Neural progenitor cell (in vitro differentiated cells): ENCODE measurements around the gene KRT26. TPM values are rescaled to one million over a fixed set of nuclear protein-coding genes. Genes with fewer than 3 reads are reported as not detected.
"Not testable (repeated sequence)": the region's sequence is repeated elsewhere in the genome, so short reads cannot be mapped to it uniquely, and the experiment has no call there.

ENCODE experiments used
- DNase-seq: peaks from one replicate; pipeline ENCODE4 v3.0.0-alpha.2; 2016; ENCODE audit warnings: low spot score
- H2AFZ ChIP-seq: fragments of 200-600 bp; sonication (generic); replicated peaks from 2 replicates; pipeline ENCODE4 v1.6.1; 2016; ENCODE audit warnings: antibody characterized with exemption
- H3F3A ChIP-seq: fragments of 200-600 bp; sonication (generic); 2 replicates; pipeline ENCODE4 v1.6.1; 2016; ENCODE audit warnings: antibody characterized with exemption, low read depth
- H3K27ac ChIP-seq: fragments of 200-600 bp; sonication (generic); 2 replicates; pipeline ENCODE4 v1.5.1; 2016; ENCODE audit warnings: mild to moderate bottlenecking
- H3K27me3 ChIP-seq: fragments of 200-600 bp; sonication (generic); 2 replicates; pipeline ENCODE4 v1.6.1; 2016; ENCODE audit warnings: mild to moderate bottlenecking, moderate library complexity
- H3K36me3 ChIP-seq: fragments of 200-600 bp; sonication (generic); 2 replicates; pipeline ENCODE4 v1.5.1; 2016
- H3K4me1 ChIP-seq: fragments of 200-600 bp; sonication (generic); 2 replicates; pipeline ENCODE4 v1.6.1; 2016; ENCODE audit warnings: mixed run types
- H3K4me2 ChIP-seq: fragments of 200-600 bp; sonication (generic); 2 replicates; pipeline ENCODE4 v1.6.1; 2016
- H3K4me3 ChIP-seq: fragments of 200-600 bp; sonication (generic); 2 replicates; pipeline ENCODE4 v1.5.1; 2016
- H3K79me2 ChIP-seq: fragments of 200-600 bp; sonication (generic); 2 replicates; pipeline ENCODE4 v1.6.1; 2016; ENCODE audit warnings: low read depth
- H3K9ac ChIP-seq: fragments of 200-600 bp; sonication (generic); 2 replicates; pipeline ENCODE4 v1.6.1; 2016
- H3K9me3 ChIP-seq: fragments of 200-600 bp; sonication (generic); 2 replicates; pipeline ENCODE4 v1.5.1; 2016; ENCODE audit warnings: low read depth
- H4K20me1 ChIP-seq: fragments of 200-600 bp; sonication (generic); 2 replicates; pipeline ENCODE4 v1.6.1; 2016; ENCODE audit warnings: low read depth
- H3K27ac Mint-ChIP-seq: 3 replicates; pipeline ENCODE4 v1.8.0; 2021; ENCODE audit warnings: mixed read lengths
- H3K27me3 Mint-ChIP-seq: 2 replicates; pipeline ENCODE4 v1.8.0; 2022; ENCODE audit warnings: low read depth, mild to moderate bottlenecking, inconsistent platforms, moderate library complexity, mixed read lengths; ENCODE audit not compliant: insufficient read depth
- H3K36me3 Mint-ChIP-seq: 3 replicates; pipeline ENCODE4 v1.8.0; 2021; ENCODE audit warnings: mixed read lengths
- H3K4me1 Mint-ChIP-seq: 3 replicates; pipeline ENCODE4 v1.8.0; 2021; ENCODE audit warnings: mixed read lengths
- H3K4me3 Mint-ChIP-seq: 3 replicates; pipeline ENCODE4 v1.8.0; 2021; ENCODE audit warnings: mild to moderate bottlenecking, moderate library complexity, mixed read lengths
- H3K9me3 Mint-ChIP-seq: 3 replicates; pipeline ENCODE4 v1.8.0; 2020; ENCODE audit warnings: mixed read lengths
- EZH2 ChIP-seq: fragments of 200-600 bp; sonication (generic); IDR thresholded peaks from 2 replicates; pipeline ENCODE4 v1.6.1; 2017; ENCODE audit warnings: antibody characterized with exemption, mild to moderate bottlenecking, moderate library complexity
- EZH2phosphoT487 ChIP-seq: fragments of 200-600 bp; sonication (generic); IDR thresholded peaks from 2 replicates; pipeline ENCODE4 v1.6.1; 2017; ENCODE audit warnings: antibody characterized with exemption
- total RNA-seq: library from RNA; depleted of rRNA; stranded (reverse); fragments of >200 nt; gene quantifications from 2 replicates; pipeline ENCODE4 v1.2.3, GENCODE V29; 2015; ENCODE audit warnings: low replicate concordance
- TF ChIP-seq, protein P1 (sequence below): fragments of 200-600 bp; sonication (generic); IDR thresholded peaks from 2 replicates; pipeline ENCODE4 v1.5.1; 2017; ENCODE audit warnings: antibody characterized with exemption, mild to moderate bottlenecking

KRT26 gene
- total RNA-seq, 1 donor from 2014 or later: not detected

DNA sequence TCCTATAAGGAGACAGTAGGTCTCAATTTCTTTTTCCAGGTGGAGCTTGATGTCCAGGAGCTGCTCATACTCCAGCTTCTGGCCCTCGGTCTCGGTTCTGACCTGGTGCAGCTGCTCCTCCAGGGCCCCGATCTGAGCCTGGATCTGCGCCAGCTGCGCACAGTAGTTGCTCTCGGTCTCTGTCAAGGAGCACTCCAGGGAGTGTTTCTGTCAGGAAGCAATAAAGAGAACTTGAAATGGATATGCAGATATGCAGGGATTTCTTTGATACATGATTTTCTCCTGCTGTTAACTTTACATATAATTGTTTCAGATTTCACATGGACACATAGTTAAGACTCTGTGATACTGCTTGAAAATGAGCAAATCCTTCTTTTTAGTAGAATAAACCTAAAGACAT lies 21.6 kb downstream of the KRT26 start:
- Mint-ChIP-seq H3K36me3 (no peaks in the 10 kb centered on the region), H3K4me1 (peaks cover 3% of the 10 kb centered on the region), H3K9me3 (no peaks in the 10 kb centered on the region), H3K27me3 (peaks cover 2% of the 10 kb centered on the region), H3K4me3 (no peak overlapping the region), H3K27ac (no peak overlapping the region)
- TF ChIP-seq, protein P1, sequence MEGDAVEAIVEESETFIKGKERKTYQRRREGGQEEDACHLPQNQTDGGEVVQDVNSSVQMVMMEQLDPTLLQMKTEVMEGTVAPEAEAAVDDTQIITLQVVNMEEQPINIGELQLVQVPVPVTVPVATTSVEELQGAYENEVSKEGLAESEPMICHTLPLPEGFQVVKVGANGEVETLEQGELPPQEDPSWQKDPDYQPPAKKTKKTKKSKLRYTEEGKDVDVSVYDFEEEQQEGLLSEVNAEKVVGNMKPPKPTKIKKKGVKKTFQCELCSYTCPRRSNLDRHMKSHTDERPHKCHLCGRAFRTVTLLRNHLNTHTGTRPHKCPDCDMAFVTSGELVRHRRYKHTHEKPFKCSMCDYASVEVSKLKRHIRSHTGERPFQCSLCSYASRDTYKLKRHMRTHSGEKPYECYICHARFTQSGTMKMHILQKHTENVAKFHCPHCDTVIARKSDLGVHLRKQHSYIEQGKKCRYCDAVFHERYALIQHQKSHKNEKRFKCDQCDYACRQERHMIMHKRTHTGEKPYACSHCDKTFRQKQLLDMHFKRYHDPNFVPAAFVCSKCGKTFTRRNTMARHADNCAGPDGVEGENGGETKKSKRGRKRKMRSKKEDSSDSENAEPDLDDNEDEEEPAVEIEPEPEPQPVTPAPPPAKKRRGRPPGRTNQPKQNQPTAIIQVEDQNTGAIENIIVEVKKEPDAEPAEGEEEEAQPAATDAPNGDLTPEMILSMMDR: no peak
- TF ChIP-seq EZH2phosphoT487 (no peak), EZH2 (no peak)
- Histone ChIP-seq H3K9ac (no peak overlapping the region), H3F3A (no peaks in the 10 kb centered on the region), H3K4me2 (no peak overlapping the region), H2AFZ (no peak overlapping the region), H3K4me1 (no peaks in the 10 kb centered on the region), H4K20me1 (no peaks in the 10 kb centered on the region), H3K9me3 (no peaks in the 10 kb centered on the region), H3K36me3 (no peaks in the 10 kb centered on the region), H3K27me3 (peaks cover 8% of the 10 kb centered on the region), H3K79me2 (no peaks in the 10 kb centered on the region), H3K27ac (no peak overlapping the region), H3K4me3 (no peak overlapping the region)
- DNase-seq: no peak

DNA sequence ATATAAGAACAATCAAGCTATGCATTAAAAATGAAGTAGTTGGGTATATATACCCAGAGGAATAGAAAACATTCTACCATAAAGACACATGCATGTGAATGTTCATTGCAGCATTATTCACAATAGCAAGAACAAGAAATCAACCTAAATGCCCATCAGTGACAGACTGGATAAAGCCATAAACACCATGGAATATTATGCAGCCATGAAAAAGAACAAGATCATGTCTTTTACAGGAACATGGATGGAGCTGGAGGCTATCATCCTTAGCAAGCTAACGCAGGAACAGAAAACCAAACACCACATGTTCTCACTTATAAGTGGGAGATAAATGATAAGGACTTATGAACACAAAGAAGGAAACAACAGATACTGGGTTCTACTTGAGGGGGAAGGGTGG lies 23.3 kb downstream of the KRT26 start:
- not testable (repeated sequence) for H3K9ac ChIP-seq, H3K4me2 ChIP-seq, H3K36me3 ChIP-seq, H3K4me3 Mint-ChIP-seq, H3K4me1 ChIP-seq, H3F3A ChIP-seq, H3K9me3 Mint-ChIP-seq, H3K4me3 ChIP-seq, H3K36me3 Mint-ChIP-seq, H4K20me1 ChIP-seq, H2AFZ ChIP-seq, DNase-seq, H3K4me1 Mint-ChIP-seq, H3K27me3 Mint-ChIP-seq, H3K27me3 ChIP-seq, H3K79me2 ChIP-seq, H3K27ac Mint-ChIP-seq, H3K27ac ChIP-seq, H3K9me3 ChIP-seq

DNA sequence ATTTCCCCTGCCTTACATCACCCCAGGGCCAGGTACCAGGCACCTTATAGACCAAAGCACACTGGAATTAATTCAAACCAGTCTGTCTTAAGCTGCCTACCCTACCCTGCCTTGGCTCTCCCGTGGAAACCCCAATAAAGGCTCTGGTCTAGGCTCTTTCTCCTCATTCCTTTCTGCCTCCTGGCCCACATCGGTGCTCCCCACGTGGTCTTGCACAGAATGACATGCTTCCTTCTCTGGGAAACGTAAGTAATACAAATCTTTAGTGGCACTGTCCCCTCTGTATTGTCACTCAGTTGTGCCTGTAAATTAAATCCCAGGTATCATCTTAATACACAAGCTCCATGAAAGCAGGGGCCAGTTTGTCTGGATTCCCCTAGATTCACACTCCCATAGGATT lies 33.4 kb downstream of the KRT26 start:
- Histone ChIP-seq H3K36me3 (peaks cover 4% of the 10 kb centered on the region), H3K4me2 (no peak overlapping the region), H3K27ac (no peak overlapping the region), H3F3A (no peaks in the 10 kb centered on the region), H3K9ac (no peak overlapping the region), H4K20me1 (no peaks in the 10 kb centered on the region), H3K9me3 (peaks cover 8% of the 10 kb centered on the region), H2AFZ (no peak overlapping the region), H3K79me2 (no peaks in the 10 kb centered on the region), H3K4me3 (no peak overlapping the region), H3K4me1 (no peaks in the 10 kb centered on the region), H3K27me3 (peaks cover 5% of the 10 kb centered on the region)
- TF ChIP-seq EZH2phosphoT487: no peak
- no peak for TF ChIP-seq EZH2
- Mint-ChIP-seq H3K4me3 (no peak overlapping the region), H3K27ac (no peak overlapping the region), H3K36me3 (no peaks in the 10 kb centered on the region), H3K4me1 (no peaks in the 10 kb centered on the region), H3K9me3 (peaks cover 5% of the 10 kb centered on the region), H3K27me3 (no peaks in the 10 kb centered on the region)
- DNase-seq: no peak

DNA sequence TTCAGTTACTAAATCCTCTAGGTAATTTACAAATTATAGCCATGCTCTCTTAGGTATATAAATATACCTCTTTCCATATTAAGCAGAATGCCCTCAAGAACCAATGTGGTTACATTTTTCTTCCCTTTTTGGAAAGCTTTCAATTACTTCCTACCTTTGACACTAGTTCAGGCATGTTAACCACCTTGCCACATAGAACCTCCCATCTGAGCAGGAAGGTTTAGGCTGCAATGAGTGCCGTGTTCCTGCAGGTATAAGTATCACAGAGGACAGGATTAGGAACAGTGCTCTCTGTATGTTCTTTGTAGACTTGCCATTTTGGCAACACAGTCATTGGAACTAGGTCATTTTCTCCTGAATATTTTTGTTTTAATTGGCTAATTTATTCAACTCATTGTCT lies 37.0 kb downstream of the KRT26 start:
- no peaks in the 10 kb centered on the region for H3F3A ChIP-seq
- no peak overlapping the region for H3K27ac ChIP-seq
- H3K4me2 ChIP-seq: no peak overlapping the region
- Mint-ChIP-seq H3K4me3 (no peak overlapping the region), H3K36me3 (no peaks in the 10 kb centered on the region), H3K27me3 (no peaks in the 10 kb centered on the region), H3K27ac (no peak overlapping the region), H3K9me3 (no peaks in the 10 kb centered on the region), H3K4me1 (no peaks in the 10 kb centered on the region)
- TF ChIP-seq, protein P1: no peak
- TF ChIP-seq EZH2 (no peak), EZH2phosphoT487 (no peak)
- H3K4me1 ChIP-seq: no peaks in the 10 kb centered on the region
- no peaks in the 10 kb centered on the region for H3K9me3 ChIP-seq
- peaks cover 28% of the 10 kb centered on the region for H3K27me3 ChIP-seq
- DNase-seq: no peak
- no peaks in the 10 kb centered on the region for H4K20me1 ChIP-seq
- H3K9ac ChIP-seq: no peak overlapping the region
- no peaks in the 10 kb centered on the region for H3K36me3 ChIP-seq
- H3K79me2 ChIP-seq: no peaks in the 10 kb centered on the region
- H3K4me3 ChIP-seq: no peak overlapping the region
- no peak overlapping the region for H2AFZ ChIP-seq
